HL-60/S4 (cell line): ENCODE measurements around the gene ATP5F1B.

Experiments used
- in situ Hi-C: fragments of 300-500 bp; cut with MboI; formaldehyde crosslinking; loops from 2 replicates; pipeline ENCODE4 v1.14.3; 2022; ENCODE audit warnings: low sequenced_read_pairs

Gene ATP5F1B

DNA sequence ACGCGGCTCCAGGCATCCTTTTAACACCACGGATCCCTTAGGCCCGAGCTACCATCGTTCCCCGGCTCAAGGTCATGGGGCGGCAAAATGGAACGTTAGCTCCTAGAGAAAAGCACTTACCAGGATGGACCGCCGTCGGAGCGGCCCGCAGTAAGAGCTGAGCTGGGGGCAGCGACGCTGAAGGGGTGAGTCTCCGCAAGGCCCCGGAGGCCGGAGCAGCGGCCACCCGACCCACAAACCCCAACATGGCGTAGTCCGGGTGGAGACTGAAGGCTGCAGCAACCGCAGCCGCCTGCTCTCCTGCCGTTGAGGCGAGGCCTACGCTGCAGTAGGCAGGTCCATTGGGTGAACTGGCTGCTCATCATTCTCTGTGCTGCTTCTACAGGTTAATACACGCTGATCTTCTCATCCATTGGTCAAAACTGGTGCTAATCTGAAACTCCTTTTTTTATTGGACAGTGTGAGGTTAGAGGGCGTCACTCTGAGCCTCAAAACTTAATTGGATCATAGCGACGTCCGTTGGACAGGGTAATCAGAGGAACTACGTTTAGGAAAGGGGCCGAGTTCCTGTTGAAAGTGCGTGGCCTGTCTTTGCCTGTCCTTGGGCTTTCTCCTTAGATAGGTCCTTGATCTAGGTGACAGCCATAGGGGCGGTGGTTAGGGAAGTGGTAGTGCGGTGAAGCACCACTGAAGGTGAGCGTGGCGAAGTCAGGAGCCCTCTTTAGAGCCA, at the start of gene ATP5F1B:
Gene ATP5F1B, minus strand, starts transcription at position 268 of the 730 bp plus-strand sequence. Its CDS starts 21 bp downstream, at position 247.
- in situ Hi-C loops, result no loop called here

- in situ Hi-C loops, result no loop called here
These were observed 48.4 kb upstream of the ATP5F1B start for GRCh38 chr12:56694161-56694560.

- in situ Hi-C loops, result no loop called here
These were observed 43.0 kb upstream of the ATP5F1B start for GRCh38 chr12:56688846-56689109.

- in situ Hi-C loops, result no loop called here
These were observed 42.5 kb upstream of the ATP5F1B start, which contains the start of gene PTGES3 for GRCh38 chr12:56688129-56688845. Gene PTGES3 (minus strand): TSS chr12:56688284. CDS start chr12:56687999, 285 bp downstream.

GRCh38 chr12:56687223-56688128, 41.7 kb upstream of the ATP5F1B start:
- in situ Hi-C loops, result no loop called here

DNA sequence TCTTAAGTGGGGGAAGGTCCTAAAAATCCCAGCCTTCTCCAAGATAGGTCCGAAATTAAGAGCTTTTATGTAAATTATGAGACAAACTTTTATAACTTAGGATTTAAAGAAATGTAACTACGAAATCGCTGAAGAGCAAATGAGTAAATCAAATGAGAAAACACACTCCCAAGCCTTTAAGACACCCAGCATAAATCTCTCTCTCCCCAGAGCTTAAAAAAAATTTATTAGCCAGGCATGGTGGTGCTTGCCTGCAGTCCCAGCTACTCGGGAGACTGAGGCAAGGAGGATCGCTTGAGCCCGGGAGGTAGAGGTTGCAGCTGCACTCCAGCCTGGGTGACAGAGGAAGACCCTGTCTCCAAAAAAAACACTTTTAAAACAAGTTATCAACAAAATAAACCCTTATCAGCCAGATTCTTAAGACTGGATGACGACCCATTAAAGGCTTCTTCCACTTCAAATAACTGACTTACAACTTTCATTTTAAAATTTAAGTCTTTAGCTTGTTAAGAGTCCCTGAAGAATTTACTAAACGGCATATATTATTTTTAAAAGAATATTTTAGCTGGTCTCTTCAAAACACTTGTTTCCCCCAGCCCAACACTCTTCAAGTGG, 39.1 kb upstream of the ATP5F1B start:
- in situ Hi-C loops, result no loop called here

DNA sequence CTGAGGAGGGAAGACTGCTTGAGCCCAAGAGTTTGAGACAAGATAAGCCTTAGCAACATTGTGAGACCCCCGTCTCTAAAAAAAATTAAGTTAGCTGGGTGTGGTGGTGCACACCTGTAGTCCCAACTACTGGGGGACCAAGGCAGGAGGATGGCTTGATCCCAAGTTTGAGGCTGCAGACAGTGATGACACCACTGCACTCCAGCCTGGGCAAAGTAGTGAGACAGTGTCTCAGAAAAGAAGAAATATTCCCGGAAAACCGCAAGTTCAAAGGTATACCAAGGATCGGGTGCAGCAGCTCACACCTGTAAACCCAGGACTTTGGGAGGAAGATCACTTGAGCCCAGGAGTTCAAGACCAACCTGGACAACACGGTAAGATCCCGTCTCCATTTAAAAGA, 36.5 kb upstream of the ATP5F1B start:
- in situ Hi-C loops, result no loop called here

- in situ Hi-C loops, result no loop called here
These were observed 34.2 kb upstream of the ATP5F1B start for GRCh38 chr12:56679883-56680575.

- in situ Hi-C loops, result no loop called here
These were observed 33.1 kb upstream of the ATP5F1B start for GRCh38 chr12:56678852-56679251.

DNA sequence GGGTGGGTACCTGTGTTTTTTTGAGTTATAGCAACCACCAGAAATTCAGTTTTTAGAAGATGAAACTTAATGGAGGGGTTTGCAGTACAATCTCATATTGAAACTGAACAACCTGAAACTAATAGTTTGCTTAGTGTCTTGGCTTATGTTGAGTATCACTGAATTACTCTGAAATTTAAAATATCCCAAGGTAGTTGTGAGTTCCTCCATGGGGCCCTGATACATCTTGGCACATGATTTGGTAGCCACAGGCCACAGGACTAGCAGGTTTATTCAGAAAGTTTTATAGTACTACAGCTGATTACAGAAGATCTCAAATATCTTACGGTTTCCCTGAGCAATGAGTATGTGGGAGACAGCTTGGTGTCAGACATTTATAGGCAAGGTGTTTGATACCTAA, 31.9 kb upstream of the ATP5F1B start:
- in situ Hi-C loops, result no loop called here

DNA sequence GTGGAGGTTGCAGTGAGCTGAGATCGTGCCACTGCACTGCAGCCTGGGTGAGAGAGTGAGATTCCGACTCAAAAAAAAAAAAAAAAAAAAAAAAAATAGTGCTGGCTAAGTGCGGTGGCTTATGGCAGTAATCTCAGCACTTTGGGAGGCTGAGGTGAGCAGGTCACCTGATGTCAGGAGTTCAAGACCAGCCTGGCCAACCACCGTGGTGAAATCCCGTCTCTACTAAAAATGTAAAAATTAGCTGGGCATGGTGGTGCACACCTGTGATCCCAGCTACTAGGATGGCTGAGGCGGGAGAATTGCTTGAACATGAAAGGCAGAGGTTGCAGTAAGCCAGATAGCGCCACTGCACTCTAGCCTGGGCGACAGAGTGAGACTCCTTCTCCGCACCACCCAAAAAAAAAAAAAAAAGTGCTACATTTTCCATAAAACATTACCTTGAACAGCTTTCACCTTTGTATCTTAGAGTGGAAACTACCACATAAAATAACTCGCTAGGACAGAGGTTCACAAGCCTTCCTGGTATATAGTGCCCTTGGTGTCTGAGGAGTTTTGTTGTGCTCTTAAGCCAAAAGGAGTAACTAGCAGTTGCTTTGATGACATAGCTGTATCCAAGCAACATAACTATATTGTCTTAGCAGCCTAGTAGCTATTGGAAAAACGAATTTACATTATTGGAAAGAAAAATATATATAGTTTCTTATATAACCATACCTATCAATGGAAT, 31.2 kb upstream of the ATP5F1B start:
- in situ Hi-C loops, result no loop called here

DNA sequence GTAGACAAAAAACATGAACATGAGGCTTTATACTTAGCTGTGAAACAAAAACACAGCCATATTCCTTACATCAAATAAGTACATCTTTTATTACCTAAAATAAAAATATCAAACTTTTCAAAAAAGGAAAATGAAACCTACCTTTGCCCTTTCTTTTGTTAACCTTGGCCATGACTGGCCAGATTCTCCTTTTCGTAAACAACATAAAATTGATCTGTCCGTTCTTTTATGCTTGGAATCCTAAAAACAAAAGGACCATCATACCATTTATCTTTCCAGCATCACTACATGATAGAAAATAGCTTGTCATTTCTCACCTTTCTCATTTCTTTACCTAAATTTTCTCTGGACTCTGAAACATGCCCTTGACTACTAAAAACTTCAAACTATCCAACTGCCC, 25.8 kb upstream of the ATP5F1B start:
- in situ Hi-C loops, result no loop called here

- in situ Hi-C loops, result no loop called here
These were observed 25.1 kb upstream of the ATP5F1B start for GRCh38 chr12:56670836-56671235.

GRCh38 chr12:56668197-56668457, 22.3 kb upstream of the ATP5F1B start:
- in situ Hi-C loops, result no loop called here

GRCh38 chr12:56661979-56662638, 16.3 kb upstream of the ATP5F1B start:
- in situ Hi-C loops, result no loop called here

DNA sequence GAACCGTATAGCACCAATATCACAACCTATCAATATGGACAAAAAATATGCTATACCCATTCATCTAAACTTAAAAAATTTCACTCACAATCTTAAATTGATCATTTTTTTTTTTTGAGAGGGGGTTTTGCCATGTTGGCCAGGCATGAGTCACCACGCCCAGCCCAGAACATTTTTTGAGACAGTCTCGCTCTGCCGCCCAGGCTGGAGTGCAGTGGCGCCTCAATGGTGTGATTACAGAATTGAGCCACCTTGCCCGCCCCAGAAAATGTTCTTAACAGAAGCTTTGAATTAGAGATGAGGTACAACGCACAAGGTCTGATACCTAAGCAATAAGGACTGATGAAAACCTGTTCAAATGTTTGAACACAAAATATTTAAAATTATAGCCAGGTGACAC, 15.8 kb upstream of the ATP5F1B start:
- in situ Hi-C loops, result no loop called here

- in situ Hi-C loops, result no loop called here
These were observed 13.1 kb upstream of the ATP5F1B start for GRCh38 chr12:56658921-56659320.

DNA sequence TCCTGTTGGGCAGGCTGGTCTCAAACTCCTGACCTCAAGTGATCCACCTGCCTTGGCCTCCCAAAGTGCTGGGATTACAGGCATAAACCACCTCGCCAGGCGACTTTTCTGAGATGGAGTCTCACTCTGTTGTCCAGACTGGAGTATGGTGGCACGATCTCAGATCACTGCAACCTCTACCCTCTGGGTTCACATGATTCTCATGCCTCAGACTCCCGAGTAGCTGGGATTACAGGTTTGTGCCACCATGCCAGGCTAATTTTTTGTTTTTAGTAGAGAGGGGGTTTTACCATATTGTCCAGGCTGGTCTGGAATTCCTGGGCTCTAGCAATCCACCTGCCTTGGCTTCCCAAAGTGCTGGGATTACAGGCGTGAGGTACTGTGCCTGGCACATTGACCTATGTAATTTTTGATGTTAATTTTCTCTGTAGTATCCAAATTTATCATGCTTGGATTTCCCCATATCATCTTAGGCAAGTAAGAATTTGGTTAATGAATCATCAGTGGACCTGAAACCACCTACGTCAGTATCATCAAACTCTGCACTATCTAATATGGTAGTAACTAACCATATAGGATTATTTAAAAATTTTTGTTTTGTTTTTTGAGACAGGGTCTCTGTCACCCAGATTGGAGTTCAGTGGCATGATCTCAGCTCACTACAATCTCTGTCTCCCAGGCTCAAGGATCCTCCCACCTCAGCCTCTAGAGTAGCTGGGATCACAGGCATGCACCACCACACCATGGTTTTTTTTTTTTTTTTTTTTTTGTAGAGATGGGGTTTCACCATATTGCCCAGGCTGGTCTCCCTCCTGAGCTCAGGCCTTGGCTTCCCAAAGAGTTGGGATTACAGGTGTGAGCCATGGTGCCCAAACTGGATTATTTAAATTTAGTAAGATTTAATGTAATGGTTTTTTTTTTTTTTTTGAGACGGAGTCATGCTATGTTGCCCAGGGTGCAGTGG, 11.9 kb upstream of the ATP5F1B start:
- in situ Hi-C loops, result no loop called here
